NCI-H2029 (cell line): ENCODE data around the gene CAPRIN2.

Source experiments
- DNase-seq: peaks from one replicate; lab custom pipeline; 2025; lab: John Stamatoyannopoulos, UW

Gene CAPRIN2, protein sequence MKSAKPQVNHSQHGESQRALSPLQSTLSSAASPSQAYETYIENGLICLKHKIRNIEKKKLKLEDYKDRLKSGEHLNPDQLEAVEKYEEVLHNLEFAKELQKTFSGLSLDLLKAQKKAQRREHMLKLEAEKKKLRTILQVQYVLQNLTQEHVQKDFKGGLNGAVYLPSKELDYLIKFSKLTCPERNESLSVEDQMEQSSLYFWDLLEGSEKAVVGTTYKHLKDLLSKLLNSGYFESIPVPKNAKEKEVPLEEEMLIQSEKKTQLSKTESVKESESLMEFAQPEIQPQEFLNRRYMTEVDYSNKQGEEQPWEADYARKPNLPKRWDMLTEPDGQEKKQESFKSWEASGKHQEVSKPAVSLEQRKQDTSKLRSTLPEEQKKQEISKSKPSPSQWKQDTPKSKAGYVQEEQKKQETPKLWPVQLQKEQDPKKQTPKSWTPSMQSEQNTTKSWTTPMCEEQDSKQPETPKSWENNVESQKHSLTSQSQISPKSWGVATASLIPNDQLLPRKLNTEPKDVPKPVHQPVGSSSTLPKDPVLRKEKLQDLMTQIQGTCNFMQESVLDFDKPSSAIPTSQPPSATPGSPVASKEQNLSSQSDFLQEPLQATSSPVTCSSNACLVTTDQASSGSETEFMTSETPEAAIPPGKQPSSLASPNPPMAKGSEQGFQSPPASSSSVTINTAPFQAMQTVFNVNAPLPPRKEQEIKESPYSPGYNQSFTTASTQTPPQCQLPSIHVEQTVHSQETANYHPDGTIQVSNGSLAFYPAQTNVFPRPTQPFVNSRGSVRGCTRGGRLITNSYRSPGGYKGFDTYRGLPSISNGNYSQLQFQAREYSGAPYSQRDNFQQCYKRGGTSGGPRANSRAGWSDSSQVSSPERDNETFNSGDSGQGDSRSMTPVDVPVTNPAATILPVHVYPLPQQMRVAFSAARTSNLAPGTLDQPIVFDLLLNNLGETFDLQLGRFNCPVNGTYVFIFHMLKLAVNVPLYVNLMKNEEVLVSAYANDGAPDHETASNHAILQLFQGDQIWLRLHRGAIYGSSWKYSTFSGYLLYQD

DNA sequence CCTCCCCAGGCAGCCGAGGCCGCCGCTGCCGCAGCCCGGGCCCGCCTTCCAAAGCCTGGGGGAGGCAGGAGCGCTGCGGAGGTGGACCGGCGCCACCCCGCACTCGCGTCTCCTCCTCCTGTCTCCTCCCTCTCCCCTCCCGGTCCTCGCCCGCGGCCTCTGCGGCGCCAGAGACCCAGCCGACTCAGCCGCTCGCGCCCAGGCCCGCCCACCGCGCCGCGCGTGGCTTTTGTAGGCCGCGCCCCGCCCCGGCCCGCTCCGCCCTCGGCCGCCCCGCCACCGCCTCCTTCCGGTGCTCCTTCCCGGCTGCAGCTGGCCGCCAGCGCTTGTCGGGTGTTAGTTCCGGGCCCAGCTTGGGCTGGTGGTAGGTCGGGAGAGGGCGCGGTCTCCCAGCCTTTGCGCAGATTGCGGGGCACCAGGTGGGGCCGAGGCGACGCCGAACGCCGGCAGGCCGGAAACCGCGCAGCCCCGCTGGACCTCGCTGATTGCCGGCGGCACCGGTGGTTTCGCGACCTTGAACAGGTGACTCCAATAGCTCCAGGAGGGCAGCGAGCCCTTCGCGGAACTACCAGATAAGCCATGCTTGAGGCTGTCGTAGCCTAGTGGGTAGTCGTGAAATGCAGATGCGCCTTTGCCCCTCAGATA lies at the start of gene CAPRIN2:
Gene CAPRIN2 (minus strand): TSS at position 202 of the 645 bp plus-strand sequence. CDS start 1,431 bp downstream, outside the sequence.
- peak; percentile 97 for DNase-seq

DNA sequence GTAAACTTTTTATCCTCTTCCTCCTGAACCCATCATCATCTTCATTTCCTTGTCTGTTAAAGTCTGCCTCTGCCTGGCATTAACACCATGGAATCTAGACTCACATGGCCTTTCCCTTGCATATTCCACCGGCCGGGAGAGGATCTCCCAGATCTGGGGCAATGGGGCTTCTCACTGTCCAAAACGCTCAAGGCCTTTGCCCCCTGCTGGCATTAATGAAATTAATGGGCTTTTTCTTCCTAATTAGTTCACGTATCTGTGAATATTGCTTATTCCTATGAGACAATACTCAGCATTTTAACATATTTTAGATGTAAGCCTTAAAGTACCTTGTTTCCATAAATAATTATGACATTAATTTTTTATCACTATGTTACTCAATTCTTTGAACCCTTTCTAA lies 42.9 kb upstream of the CAPRIN2 start:
- DNase-seq: no peak

DNA sequence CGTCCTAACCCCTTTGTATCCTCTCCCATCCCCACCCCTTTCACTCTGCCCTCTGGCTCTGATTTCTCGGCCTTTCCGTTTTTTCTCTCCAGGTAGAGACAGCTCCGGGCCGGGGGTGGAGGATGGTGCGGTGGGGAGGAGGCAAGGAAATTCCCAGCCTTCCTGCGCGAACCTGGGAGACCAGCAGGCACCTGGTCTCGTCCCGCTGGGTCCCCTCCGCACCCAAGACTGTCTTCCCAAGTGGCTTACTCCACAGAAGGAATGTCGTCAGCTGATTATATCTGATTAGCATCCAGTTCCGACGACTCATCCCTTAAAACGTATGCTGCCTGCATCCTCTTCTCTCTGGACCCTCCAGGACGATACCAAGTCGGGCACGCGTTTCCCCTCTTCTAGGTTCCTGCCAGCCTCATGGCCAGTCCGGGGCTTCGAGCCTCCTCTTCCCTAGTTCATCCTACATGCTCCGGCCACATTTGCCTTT lies 42.2 kb upstream of the CAPRIN2 start:
- no peak for DNase-seq

DNA sequence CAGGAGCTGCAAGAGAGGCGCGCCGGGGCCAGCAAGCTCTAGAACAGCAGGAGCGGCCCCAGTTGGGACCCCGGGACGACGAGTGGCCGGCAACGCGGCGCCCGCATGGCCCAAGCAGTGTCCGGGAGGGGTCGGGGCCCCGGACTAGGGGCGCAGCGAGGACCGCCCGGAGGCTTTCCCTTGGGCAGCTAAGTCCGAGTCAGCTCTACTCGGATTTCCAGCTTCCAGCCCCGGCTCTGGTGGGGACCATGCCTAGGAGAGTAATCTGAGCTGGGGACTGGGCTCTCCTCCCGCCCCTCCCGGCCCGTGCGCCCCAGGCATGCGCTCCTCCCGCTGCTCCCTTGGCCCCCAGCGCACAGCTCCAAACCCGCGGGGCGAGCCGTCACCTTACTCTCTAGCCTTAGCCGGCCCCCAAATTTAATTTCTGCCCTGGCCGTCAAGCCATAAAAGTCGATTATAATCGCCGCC lies 41.6 kb upstream of the CAPRIN2 start:
- DNase-seq: peak; percentile 35

DNA sequence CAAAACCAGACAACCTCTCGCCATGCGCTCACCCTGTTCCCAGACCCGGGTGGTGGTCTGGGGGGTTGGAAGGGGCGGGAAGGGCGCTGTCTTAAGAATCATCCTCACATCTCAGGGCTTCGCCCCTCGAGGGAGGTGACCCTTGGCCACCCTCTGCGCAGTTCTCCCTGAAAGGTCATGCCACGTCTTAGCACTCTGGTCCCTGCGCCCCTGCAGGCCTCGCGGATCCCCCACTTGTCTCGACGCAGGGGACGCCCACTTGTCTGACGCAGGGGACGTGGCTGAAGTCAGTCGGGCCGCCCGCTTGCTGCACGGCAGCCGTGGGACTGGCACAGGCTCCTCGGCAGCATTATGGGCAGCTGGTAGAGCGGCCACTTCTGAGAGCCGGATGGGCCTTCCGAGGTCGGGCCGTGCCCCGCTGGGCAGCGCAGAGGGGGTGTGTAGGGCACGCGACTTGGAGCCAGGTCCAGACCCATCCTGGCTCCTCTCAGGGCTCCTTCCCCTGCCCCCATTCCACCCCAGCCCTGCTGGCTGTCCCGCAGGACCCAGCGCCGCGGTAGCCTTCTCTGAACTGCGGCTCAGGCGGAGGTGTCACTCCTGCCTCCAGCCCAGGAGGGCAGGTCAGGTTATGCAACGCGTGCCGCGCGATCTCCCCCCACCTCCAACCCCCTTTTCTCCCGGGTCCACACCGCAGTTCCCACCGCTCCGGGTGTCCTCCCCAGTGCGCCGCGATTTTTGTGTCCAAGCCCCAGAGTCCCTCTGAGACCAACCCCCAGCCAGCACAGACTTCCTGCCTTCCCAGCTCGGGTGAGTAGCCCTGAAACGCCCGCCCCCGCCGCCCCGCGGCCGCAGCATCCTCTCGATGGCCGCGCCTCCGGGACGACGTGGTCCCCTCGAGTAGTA lies 40.9 kb upstream of the CAPRIN2 start:
- peak; percentile 18 for DNase-seq

DNA sequence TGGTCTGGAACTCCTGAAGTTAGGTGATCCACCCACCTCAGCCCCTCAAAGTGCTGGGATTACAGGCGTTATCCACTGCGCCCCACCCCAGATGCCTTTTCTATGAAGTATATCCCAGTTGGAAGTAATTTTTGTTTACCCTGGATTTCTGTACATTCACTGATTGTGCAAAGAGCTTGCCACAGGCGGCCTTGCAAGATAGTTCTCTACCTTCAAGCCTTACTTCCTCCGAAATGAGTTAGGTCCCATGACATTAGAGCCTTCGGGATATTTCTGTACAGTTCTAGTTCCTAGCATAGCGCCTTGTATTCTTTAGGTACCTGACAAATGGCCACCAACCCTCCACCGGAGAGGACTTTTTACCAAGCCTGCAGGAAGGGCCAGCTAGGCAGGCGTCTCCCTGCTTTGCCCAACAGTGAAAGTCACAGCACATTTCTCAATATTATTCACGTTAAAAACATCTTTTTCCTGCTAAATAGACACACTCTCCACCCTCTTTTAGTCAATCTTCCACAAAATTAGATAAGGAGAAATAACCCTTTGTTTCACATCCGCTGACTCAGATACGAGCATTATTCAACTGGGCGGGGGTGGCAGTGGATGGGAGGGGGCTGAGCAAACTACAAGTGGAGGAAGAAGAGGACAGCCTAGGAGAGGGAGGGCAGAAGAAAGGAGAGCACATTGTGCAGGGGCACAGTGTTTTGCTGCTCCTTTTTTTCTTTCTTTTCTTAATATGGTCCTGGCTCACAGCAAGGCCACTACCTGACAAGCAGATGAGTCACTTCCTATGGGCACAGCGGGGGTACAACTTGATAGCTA lies 40.0 kb upstream of the CAPRIN2 start:
- no peak for DNase-seq

DNA sequence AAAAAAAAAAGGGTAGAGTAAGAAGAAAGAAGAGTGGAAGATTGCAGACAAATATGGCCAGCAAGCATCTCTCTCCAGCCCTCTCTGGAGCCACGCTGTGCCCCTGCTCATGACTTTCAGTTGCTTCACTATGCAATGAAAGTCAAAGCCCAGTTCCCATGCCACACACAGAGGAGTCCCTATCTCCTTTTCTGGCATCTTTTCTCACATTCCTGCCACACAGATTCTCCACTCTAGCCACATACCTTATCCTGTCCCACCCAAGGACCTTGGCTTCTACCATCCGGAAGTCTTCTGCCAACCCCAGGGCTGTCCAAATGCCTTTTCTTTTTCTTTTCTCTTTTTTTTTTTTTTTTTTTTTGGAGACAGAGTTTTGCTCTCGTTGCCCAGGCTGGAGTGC lies 39.3 kb upstream of the CAPRIN2 start:
- DNase-seq: no peak

DNA sequence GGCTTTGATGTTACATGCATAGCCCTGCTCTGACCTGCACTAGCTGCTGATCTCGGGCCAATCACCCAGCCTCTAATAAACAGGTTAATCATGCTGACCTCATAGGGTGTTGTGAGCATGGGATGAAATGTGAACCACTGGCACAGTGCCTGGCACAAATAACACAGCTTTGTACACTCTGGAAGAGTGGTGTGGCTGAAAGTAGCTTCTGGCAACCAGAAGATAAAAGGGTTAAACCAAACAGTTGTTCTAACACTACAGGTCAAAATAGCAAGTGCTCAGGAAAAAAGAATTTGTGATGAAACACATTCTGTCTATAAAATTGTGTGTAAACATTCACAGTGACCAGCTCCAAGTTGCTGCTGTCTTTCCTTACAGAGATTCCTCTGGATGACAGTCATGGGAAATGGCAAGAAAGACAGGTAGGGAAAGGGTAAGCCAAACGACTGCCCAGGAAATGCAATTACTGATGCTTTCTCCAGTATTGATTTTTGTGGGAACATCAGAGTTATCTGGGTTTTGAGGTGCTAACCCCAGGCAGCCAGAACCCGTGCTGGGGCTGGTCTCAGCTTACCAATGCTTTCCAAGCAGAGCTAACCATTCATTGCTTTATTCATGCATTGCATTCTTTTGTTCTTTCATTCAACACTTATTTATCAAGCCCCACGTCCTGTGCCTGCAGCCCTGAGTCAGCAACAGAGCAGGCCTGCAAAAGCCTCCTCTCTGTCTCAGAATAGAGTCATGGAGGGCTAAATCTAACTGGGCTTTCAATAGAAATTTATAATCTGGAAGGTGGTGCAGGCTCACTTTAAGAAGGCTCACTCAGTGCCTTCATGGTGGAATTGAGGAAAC lies 38.1 kb upstream of the CAPRIN2 start:
- peak; percentile 1 for DNase-seq

DNA sequence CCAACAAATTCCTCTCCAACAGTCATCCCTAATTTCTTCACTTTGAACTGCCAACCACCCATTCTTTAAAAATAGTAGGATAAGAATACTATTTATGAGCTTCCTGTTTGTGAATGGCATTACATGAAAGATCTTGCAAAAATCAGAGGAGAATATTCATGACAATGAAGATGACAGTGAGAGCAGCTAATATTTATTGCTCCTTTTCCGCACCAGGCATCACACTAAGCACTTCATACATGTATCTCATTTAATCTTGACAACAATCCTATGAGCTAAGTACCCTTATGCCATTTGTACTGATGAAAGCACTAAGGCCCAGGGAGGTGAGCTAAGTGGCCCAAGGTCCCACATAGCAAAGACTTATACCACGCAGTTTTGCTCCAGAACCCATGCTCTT lies 37.3 kb upstream of the CAPRIN2 start:
- DNase-seq: no peak

DNA sequence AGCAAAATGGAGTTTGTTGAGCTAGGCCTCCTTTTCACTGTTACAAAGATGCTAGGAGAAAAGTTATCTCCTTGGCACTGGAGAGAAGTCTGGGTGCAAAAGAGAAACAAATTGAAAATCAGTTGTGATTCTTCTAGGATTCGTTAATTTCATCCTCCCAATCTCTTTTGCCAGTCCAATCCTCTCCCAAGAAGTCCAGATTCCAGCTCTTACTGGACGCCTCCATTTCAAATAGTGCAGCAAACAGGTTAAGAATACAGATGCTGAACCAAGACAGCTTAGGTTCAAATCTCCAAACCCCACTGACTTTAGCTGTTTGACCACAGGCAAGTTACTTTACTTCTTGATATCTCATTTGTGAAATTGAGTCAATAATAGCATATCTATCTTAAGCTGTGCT lies 34.0 kb upstream of the CAPRIN2 start:
- DNase-seq: no peak

DNA sequence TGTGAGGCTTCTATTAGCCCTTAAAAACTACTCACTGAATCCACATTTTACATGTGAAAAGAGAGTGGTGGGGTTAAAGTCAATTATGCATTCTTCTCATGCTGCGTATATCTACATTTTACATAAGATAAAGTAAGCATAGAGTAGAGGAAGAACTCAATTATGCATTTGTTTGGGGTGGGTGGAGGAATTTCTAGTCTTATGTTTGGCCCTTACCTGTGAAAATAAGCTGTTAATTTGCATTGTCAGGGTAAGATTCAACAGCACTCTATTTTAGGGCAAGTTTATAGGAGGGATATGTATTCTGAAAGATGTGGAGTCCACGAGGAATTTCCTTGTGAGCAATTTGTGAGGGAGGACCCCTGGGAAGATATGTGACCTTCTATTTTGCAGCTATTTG lies 30.9 kb upstream of the CAPRIN2 start:
- DNase-seq: no peak

DNA sequence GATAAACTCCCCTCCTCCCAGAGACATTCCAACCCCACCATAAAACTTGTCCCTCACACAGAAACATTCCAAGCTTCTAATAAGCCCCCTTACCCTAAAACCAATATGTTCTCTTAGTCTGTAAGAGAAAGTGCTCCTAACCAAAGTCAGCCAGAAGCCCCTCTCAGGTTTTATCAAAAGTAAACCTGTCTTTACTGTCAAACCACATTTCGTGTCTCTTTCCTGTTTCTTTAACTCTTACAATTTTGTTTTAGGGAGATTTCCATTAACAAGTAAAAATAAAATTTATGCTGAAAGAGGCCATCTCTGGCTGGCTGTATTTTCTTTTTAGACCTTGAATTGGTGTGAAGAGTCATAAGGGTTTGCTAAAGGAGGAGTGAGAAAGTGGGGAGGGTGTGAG lies 29.8 kb upstream of the CAPRIN2 start:
- no peak for DNase-seq

DNA sequence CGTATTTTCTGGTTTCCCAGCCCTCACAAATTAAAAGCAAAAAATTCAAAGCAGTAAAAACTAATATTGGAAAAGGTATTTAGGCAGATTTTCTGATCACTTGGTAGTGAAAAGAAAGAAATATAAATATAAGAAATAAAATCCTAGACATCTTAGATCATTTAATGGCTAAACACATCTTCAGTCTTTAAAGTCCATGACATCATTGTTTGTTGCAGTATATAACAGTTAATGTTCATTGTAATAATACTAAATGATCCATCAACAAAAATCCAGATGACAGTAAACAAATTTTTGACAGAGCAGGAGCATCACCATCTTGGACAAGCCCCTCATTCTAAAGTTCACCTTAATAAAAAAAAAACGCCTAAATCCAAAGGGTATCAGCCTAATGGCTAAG lies 29.2 kb upstream of the CAPRIN2 start:
- DNase-seq: no peak

DNA sequence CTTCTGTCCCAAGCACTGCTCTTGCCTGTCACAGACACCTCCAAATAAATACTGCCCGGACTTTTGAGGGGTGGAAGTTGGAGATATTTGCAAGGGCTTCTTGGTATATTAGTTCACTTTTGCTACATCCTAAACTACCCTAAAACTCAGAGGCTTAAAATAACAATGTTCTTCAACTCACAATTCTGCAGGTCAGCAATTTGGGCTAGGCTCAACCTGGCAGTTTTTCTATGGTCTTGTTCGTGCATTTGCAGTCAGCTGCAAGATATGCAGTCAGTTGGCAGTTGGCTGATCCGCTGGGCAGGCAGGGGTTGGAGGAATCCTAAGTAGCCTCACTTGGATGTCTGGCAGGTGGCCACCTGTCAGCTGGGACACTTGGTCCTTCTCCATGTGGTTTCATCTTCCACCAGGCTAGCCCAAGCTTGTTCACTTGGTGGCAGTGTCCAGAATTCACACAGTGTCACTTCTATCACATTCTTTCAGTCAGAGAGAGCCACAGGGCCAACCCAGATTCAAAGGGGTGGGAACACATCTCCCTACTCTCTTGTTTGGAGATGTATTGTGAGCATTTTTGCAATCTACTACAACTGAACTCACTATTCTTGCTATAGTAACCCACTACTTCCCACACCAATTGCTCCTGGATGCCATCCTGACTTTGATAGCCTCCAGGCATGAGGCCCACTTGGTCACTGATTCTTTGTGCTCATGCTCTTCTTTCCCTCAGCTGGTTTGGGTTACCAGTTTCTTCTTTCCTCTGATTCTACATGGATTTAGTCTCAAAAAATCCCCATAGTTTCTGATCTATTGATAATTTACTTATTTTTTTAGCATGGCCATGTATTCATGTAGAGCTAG lies 27.8 kb upstream of the CAPRIN2 start:
- DNase-seq: no peak

DNA sequence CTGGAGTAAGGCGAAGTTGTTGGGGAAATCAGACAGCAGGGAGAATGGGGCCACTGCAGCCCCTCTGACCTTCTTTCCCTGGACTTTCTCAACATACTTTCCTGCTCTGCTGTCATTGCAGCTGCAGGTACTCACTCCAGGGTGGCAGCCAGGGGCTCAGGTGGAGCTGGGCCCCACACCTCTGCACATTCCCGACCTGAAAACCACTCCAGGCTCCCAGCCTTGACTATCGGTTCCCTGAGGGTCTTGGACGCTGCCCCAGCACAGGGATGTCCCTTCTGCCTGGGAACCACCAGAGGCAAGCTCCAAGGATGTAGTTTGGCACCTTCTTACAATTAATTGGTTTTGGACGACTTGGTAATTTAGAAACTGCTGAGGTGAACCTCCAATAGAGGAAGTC lies 24.8 kb upstream of the CAPRIN2 start:
- no peak for DNase-seq

DNA sequence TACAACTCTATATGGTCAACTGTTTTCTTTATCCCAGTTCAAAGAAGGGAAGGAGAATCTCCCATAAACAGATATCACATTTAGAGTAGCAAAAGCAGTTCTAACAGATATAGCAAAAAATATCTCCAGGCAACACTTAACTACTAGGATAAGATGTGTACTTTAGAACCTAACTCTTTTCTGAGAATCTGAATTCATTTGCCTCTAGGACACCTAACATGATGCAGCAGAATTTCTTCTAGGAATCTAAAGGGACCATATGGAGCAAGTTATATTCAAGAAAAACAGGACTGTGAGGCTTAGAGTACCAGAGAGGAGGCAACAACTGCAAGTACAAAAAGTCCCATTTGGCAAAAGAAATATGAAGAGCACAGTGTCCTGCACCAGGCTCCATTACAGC lies 24.4 kb upstream of the CAPRIN2 start:
- no peak for DNase-seq

DNA sequence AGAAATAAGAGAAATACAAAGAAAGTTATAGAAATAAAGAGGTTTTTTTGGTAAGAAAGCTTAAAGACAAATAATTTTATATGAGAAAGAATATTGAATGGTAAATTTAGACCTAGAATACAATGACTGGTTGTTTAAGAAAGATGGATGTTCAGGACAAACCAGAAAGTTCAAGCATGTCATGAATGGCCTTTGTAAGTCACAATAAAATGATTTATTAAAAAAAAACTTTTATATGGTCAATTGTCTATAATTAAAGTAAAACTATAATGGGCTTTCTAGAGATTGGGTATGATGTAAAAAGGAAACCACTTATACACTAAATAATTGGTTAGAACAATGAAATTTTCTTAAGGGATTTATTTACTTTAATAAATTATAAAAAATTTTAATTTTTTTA lies 19.8 kb upstream of the CAPRIN2 start:
- no peak for DNase-seq

DNA sequence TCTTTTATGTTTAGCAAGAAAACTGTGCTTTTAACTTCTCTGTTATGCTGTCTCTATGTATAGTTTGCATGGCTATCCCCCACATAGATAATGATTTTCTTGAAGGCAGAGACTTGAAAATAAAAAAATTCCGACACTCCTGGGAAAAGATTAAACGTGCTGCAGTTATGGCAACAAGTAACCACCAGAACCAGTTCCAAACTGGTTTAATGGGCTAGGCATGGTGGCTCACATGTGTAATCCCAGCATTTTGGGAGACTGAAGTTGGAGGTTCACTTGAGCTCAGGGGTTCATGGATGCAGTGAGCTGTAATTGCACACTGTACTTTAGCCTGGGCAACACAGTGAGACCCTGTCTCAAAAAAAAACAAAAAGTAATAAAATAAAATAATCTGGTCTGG lies 15.1 kb upstream of the CAPRIN2 start:
- no peak for DNase-seq
